IPS-20b (cell line): ENCODE measurements around the gene TCL1B.

Source experiments
- H3K27ac ChIP-seq: one replicate; pipeline ENCODE4 v1.5.1; 2013; ENCODE audit warnings: low read length
- H3K27me3 ChIP-seq: 2 replicates; pipeline ENCODE4 v1.6.1; 2013; ENCODE audit warnings: mild to moderate bottlenecking, low read length, inconsistent platforms; ENCODE audit not compliant: insufficient read depth
- H3K36me3 ChIP-seq: 2 replicates; pipeline ENCODE4 v1.6.1; 2013; ENCODE audit warnings: low read depth, mild to moderate bottlenecking, inconsistent platforms, low read length, moderate library complexity; ENCODE audit not compliant: insufficient read depth
- H3K4me1 ChIP-seq: 2 replicates; pipeline ENCODE4 v1.6.1; 2013; ENCODE audit warnings: mild to moderate bottlenecking, control low read depth, inconsistent platforms, low read length, moderate library complexity; ENCODE audit not compliant: insufficient read depth
- H3K4me3 ChIP-seq: 2 replicates; pipeline ENCODE4 v1.5.1; 2013; ENCODE audit warnings: mild to moderate bottlenecking, low read length, inconsistent platforms
- H3K9ac ChIP-seq: 2 replicates; pipeline ENCODE4 v1.6.1; 2013; ENCODE audit warnings: low read depth, mild to moderate bottlenecking, inconsistent platforms, low read length, moderate library complexity
- H3K9me3 ChIP-seq: 2 replicates; pipeline ENCODE4 v1.6.1; 2013; ENCODE audit warnings: mild to moderate bottlenecking, low read depth, low read length, inconsistent platforms; ENCODE audit not compliant: insufficient read depth

Gene TCL1B, protein sequence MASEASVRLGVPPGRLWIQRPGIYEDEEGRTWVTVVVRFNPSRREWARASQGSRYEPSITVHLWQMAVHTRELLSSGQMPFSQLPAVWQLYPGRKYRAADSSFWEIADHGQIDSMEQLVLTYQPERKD

DNA sequence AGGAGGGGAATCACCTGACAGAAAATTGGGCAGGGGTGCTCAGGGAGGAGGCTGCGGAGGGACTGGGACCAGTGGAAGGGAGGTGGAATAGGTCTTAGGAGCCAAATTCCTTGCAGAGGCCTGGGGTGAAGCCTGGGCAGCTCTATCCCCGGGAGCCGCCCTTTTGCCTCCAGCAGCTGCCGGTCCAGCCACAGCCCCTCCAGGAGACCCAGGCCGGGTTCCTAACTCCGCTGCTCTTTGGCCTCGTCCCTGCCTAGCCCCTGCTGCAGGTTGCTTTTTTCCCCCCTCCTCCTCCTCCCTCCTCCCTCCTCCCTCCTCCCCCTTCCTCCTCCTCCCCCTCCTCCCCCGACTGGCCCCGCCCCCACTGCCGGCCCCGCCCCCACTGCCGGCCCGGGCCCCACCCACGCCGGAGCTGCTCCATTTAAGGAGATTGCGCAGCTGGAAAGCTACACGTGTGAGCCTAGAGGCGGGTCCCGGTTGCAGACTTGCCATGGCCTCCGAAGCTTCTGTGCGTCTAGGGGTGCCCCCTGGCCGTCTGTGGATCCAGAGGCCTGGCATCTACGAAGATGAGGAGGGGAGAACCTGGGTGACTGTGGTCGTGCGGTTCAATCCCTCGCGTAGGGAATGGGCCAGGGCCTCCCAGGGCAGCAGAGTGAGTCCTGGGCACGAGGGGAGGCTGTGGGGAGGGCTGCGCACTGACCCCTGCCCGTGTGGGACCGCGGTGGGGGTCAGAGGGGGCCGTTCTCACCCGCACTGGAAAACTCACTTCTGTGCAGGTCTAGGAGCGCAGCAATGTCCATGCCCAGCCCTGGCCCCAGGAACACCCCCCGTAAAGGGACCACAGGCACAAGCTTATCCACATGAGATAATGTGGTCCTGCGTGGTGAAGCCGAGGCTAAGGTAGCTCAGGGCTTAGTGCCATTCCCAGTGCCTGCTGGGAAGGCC lies at the start of gene TCL1B:
Gene TCL1B, plus strand, starts transcription at position 449 of the 945 bp plus-strand sequence. Its CDS starts 42 bp downstream, at position 491.
- no peaks in the 10 kb centered on the region for H3K27me3 ChIP-seq
- peaks cover 14% of the 10 kb centered on the region; the same call in 1 of the 2 replicates for H3K4me1 ChIP-seq
- H3K4me3 ChIP-seq = peak within 1 kb of the TSS; percentile 28; the same call in 1 of the 2 replicates
- H3K9ac ChIP-seq = peak within 1 kb of the TSS; percentile 37; the same call in 1 of the 2 replicates
- peak within 1 kb of the TSS; percentile 26 for H3K27ac ChIP-seq
- H3K36me3 ChIP-seq = no peaks in the 10 kb centered on the region
- H3K9me3 ChIP-seq = no peaks in the 10 kb centered on the region

DNA sequence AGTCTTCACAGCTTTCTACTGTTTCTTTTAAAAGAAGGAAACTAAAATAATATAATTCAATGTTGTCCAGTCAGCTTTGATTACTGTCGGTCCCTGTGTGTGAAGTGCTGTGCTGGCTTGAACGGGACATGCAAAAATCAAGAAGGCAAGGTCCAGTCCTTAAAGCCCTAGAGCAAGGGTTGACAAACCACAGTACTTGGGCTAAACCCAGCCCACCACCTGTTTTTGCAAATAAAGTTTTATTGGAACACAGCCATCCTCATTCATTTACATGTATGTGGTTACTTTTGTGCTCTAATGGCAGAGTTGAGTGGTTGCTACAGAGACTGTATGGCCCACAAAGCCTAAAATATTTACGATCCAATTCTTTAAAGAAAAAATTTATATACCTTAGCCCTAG lies 41.2 kb upstream of the TCL1B start:
- H3K27ac ChIP-seq = no peak overlapping the region
- no peaks in the 10 kb centered on the region for H3K9me3 ChIP-seq
- H3K4me3 ChIP-seq = no peak overlapping the region
- H3K27me3 ChIP-seq = no peaks in the 10 kb centered on the region
- no peaks in the 10 kb centered on the region for H3K4me1 ChIP-seq
- H3K36me3 ChIP-seq = no peaks in the 10 kb centered on the region
- no peak overlapping the region for H3K9ac ChIP-seq

DNA sequence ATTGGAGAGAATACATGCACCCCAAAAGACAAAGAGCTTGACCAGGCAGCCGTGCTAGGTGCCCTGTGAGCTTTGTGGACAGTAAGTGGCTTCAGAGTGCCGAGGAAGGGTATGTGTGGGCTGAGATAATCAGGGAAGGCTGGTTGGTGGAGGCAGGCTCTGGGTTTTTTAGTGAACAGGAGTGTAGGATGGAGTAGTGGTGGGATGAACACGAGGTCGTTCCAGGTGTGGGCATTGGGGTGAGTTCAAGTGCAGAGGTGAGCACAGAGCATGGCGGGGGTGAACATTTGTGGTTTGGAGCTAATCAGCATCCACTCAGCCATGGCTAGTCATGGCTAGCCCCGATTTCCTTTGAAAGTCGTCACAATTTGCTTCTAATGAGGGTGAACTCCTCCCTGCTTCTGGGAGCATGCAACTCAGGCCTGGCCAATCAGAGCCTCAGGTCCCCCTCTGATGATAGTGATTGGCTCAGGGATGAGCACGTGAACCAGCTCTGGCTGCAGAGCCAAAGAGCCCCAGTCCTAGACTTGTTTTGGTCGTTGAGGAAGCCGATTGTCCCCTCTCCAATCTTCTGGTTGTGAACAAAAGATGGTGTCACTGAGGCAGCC lies 40.7 kb upstream of the TCL1B start:
- Histone ChIP-seq H3K9me3 (no peaks in the 10 kb centered on the region), H3K36me3 (no peaks in the 10 kb centered on the region), H3K4me3 (no peak overlapping the region), H3K4me1 (no peaks in the 10 kb centered on the region), H3K9ac (no peak overlapping the region), H3K27ac (no peak overlapping the region), H3K27me3 (no peaks in the 10 kb centered on the region)

DNA sequence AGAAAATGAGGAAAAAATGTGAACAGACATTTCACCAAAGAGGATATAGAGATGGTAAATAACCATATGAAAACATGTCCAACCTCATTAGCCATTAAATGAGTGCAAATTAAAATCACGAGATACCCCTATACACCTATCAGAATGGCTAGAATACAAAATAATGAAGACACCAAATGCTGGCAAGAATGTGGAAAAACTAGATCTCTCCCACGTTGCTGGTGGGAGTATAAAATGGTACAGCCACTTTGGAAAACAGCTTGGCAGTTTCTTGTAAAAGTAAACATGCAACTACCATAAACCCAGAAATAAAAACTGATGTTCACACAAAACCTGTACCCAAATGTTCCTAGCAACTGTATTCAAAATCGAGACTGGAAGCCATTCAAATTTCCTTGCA lies 38.3 kb upstream of the TCL1B start:
- Histone ChIP-seq H3K9ac (no peak overlapping the region), H3K36me3 (no peaks in the 10 kb centered on the region), H3K27ac (no peak overlapping the region), H3K9me3 (no peaks in the 10 kb centered on the region), H3K27me3 (no peaks in the 10 kb centered on the region), H3K4me3 (no peak overlapping the region), H3K4me1 (peaks cover 14% of the 10 kb centered on the region)

DNA sequence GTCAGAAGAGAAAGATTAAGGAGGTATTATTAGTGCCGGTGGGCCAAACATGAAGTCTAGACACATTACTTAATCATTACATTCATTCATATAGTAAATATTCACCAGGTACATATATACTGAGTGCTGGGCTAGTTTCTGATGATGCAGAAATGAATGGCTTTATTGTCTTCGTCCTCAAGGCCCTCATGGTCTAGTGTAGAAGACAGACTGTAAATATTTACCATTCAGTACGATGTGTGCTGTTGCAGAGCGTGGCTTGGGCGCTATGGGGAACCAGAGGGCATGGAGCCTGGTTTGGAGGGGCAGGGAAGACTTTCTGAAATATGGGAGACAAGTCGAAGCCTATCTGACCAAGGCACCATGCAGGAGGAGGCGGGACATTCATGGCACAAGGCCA lies 37.0 kb upstream of the TCL1B start:
- peaks cover 14% of the 10 kb centered on the region for H3K4me1 ChIP-seq
- no peaks in the 10 kb centered on the region for H3K27me3 ChIP-seq
- H3K27ac ChIP-seq = no peak overlapping the region
- no peaks in the 10 kb centered on the region for H3K9me3 ChIP-seq
- H3K4me3 ChIP-seq = no peak overlapping the region
- no peak overlapping the region for H3K9ac ChIP-seq
- no peaks in the 10 kb centered on the region for H3K36me3 ChIP-seq

DNA sequence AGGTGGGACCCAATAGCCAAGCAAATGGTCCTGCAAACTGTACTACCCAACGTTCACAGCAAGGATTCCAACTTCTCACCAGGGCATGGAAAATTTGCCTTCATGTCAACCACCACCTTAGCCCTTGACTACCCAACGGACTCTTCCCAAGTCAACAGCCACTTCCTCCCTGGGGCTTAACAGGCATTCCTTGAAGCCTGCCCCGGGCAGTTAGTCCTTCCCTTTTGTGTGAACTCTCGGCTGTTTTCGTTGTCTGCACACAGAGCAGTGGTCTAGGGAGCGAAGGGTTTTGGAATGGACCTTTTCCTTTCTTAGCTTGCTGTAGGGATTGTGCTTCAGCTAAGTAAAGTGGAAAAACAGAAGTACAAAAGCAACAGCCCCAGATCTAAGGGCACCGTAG lies 35.2 kb upstream of the TCL1B start:
- Histone ChIP-seq H3K4me3 (no peak overlapping the region), H3K27ac (no peak overlapping the region), H3K9ac (no peak overlapping the region), H3K27me3 (no peaks in the 10 kb centered on the region), H3K9me3 (no peaks in the 10 kb centered on the region), H3K36me3 (no peaks in the 10 kb centered on the region), H3K4me1 (peaks cover 14% of the 10 kb centered on the region)

DNA sequence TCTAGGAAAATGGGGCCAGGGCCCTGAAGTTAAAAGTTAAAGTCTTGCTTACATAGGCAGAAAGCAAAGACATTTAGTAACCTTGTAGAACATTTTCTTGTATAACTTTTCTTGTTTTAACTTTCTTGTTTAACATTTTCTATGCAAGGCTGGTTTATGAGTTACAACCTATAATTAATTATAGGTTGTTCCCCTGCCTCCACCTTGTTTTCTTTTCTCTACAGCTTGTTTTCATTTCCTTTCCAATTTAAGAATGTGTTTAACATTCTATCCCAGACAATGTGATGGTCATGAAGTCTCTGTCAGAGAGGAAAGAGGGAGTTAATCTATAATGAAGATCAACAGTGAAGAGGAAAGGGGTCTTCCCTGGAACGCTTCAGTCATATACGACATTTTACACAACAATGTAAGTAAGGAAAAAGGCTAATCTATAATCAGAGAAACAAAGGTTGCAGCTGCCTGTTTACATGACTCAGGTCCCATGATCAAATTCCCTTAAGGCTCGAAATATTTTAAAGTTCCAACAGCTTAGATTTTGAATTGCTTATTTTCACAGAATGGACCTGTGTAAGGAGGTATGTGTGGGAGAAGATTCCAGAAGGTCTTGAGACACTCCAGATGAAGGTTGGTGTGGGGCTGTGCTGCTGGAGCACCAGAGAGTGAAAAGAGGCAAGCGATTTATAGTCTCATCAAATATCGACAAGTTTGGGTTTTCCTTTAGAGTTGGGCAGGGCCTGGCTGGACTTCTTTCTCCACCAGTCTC lies 34.2 kb upstream of the TCL1B start:
- Histone ChIP-seq H3K9ac (peak overlapping the region; percentile 40; the same call in 1 of the 2 replicates), H3K27me3 (no peaks in the 10 kb centered on the region), H3K36me3 (no peaks in the 10 kb centered on the region), H3K4me1 (peaks cover 14% of the 10 kb centered on the region), H3K27ac (no peak overlapping the region), H3K9me3 (no peaks in the 10 kb centered on the region), H3K4me3 (no peak overlapping the region)

DNA sequence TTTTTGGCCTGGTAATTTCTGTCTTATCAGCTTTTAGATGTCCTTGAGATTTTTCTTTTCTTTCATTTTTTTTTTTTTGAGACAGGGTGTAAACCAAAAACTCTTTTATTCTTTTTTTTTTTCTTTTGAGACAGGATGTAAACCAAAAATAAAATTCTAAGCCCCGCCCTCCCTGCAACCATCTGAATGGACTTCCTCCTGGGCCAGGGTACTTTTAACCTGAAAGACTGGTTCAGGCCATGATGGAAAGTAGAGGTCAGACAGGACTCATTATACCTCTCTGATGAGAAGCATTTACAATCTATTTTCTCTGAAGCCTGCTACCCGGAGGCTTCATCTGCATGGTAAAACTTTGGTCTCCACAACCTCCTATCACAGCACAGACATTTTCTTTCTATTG lies 33.5 kb upstream of the TCL1B start:
- H3K4me3 ChIP-seq = no peak overlapping the region
- peak overlapping the region; percentile 40; the same call in 1 of the 2 replicates for H3K9ac ChIP-seq
- H3K4me1 ChIP-seq = peaks cover 17% of the 10 kb centered on the region
- no peak overlapping the region for H3K27ac ChIP-seq
- no peaks in the 10 kb centered on the region for H3K36me3 ChIP-seq
- no peaks in the 10 kb centered on the region for H3K9me3 ChIP-seq
- H3K27me3 ChIP-seq = no peaks in the 10 kb centered on the region

DNA sequence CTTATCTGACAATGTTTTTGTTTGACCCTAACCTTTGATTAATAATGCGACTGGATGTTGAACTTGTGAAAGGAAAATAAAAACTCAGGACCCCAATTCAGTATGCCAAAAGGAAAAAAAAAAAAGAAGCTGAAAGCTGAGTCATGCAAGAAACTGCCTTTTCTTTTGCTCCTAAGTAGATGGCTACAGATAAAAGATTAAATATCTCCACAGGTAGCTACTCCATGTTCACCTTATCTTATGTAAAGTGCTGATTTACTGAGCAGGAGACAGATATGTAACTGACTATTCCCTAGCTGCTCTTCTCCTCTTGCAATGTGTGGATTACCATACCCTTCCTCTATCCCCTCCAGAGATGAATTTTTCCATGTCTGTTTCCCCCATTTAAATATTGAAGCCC lies 30.8 kb upstream of the TCL1B start:
- H3K4me1 ChIP-seq = peaks cover 17% of the 10 kb centered on the region
- no peak overlapping the region for H3K4me3 ChIP-seq
- H3K27me3 ChIP-seq = no peaks in the 10 kb centered on the region
- H3K9me3 ChIP-seq = no peaks in the 10 kb centered on the region
- H3K36me3 ChIP-seq = no peaks in the 10 kb centered on the region
- H3K27ac ChIP-seq = no peak overlapping the region
- no peak overlapping the region for H3K9ac ChIP-seq

DNA sequence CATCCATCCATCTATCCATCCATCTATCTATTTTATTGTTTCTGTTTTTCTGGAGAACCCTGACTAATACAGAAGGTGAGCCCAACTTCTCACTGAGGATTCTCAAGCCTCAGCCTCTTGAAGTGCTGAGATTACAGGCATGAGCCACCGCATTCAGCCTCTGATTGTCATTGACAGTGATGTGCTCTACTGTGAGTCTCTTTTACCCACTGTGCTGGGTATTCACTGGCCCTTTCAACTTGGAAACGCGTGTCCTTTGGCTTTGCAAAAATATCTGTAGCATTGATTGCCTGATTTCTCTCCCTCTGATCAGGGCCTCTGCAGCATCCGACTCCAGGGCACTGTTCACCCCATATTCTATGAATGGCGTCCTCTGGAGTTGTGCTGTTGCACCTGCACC lies 29.6 kb upstream of the TCL1B start:
- no peak overlapping the region for H3K9ac ChIP-seq
- peaks cover 16% of the 10 kb centered on the region for H3K4me1 ChIP-seq
- H3K4me3 ChIP-seq = no peak overlapping the region
- no peaks in the 10 kb centered on the region for H3K9me3 ChIP-seq
- H3K27ac ChIP-seq = no peak overlapping the region
- no peaks in the 10 kb centered on the region for H3K27me3 ChIP-seq
- H3K36me3 ChIP-seq = no peaks in the 10 kb centered on the region

DNA sequence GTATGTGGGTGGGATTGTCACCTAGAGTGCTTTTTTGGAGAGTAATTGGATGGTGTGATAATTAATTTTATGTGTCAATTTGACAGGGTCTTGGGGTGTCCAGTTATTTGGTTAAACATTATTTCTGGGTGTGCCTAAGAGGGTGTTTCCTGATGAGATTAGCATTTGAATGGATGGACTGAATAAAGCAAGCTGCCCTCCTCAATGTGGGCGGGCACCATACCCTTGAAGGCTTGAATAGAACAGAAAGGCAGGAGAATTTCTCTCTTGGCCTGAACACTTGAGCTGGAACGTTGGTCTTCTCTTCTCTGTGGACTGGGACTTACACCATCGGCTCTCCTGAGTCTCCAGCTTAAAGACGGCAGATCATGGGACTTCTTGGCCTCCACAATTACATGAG lies 28.8 kb upstream of the TCL1B start:
- no peaks in the 10 kb centered on the region for H3K36me3 ChIP-seq
- H3K4me3 ChIP-seq = no peak overlapping the region
- H3K9ac ChIP-seq = no peak overlapping the region
- H3K4me1 ChIP-seq = peaks cover 8% of the 10 kb centered on the region; the same call in 1 of the 2 replicates
- no peaks in the 10 kb centered on the region for H3K9me3 ChIP-seq
- H3K27ac ChIP-seq = no peak overlapping the region
- H3K27me3 ChIP-seq = no peaks in the 10 kb centered on the region
